ENCODE measurements around the gene PRR22.

The PRR22 gene

DNA sequence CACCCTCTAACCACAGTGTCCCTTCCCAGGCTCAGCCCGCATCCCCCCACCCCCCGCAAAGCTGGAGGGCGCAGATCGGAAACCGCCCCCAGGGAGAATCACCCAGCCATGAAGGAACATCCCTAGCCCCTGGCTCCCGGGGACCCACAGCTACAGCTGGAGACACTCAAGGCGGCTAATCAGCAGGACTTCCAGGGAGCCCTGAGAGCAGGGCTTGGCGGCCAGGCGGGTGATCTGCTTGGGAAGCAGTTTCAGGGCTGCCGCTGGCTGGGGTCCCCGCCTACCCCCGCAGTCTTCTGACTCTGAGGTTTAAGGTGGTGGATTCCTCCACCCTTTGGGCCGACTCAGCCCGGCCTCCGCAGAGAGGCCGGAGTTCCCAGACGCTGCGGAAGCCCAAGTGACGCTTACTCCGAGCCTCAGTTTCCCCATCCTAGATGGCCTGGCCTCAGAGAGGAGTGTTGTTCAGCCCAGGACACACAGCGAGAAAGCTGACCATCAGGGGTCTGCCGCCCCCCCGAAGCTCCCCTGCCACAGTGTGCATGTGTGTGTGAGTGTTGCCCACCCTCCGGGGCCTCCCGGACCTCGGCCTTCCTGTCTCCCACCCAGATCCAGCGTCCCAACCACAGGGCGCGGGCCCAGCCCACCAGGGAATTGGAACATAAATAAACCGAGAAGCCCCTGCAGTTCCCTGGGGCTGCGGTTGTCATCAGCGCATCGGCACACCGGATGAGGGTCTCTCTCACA lies 45.2 kb upstream of the PRR22 start:
- Histone ChIP-seq H3K4me1 (peaks cover 3% of the 10 kb centered on the region), H3K9ac (no peak overlapping the region), H3K79me2 (no peaks in the 10 kb centered on the region), H3K9me3 (ENCODE audit: control insufficient read depth, low read length) (no peaks in the 10 kb centered on the region), H3K27ac (no peak overlapping the region), H3K4me2 (ENCODE audit: low read length) (peak overlapping the region; percentile 74), H3K27me3 (ENCODE audit: control insufficient read depth, insufficient read depth, low read length) (no peaks in the 10 kb centered on the region), H3K36me3 (ENCODE audit: control insufficient read depth, insufficient read depth, low read length) (no peaks in the 10 kb centered on the region), H2AFZ (peak overlapping the region; percentile 93), H3K4me3 (ENCODE audit: low read depth, low read length) (no peak overlapping the region)
- TF ChIP-seq, protein P1, sequence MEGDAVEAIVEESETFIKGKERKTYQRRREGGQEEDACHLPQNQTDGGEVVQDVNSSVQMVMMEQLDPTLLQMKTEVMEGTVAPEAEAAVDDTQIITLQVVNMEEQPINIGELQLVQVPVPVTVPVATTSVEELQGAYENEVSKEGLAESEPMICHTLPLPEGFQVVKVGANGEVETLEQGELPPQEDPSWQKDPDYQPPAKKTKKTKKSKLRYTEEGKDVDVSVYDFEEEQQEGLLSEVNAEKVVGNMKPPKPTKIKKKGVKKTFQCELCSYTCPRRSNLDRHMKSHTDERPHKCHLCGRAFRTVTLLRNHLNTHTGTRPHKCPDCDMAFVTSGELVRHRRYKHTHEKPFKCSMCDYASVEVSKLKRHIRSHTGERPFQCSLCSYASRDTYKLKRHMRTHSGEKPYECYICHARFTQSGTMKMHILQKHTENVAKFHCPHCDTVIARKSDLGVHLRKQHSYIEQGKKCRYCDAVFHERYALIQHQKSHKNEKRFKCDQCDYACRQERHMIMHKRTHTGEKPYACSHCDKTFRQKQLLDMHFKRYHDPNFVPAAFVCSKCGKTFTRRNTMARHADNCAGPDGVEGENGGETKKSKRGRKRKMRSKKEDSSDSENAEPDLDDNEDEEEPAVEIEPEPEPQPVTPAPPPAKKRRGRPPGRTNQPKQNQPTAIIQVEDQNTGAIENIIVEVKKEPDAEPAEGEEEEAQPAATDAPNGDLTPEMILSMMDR (IDR thresholded peaks at IDR 0.05) = no peak

DNA sequence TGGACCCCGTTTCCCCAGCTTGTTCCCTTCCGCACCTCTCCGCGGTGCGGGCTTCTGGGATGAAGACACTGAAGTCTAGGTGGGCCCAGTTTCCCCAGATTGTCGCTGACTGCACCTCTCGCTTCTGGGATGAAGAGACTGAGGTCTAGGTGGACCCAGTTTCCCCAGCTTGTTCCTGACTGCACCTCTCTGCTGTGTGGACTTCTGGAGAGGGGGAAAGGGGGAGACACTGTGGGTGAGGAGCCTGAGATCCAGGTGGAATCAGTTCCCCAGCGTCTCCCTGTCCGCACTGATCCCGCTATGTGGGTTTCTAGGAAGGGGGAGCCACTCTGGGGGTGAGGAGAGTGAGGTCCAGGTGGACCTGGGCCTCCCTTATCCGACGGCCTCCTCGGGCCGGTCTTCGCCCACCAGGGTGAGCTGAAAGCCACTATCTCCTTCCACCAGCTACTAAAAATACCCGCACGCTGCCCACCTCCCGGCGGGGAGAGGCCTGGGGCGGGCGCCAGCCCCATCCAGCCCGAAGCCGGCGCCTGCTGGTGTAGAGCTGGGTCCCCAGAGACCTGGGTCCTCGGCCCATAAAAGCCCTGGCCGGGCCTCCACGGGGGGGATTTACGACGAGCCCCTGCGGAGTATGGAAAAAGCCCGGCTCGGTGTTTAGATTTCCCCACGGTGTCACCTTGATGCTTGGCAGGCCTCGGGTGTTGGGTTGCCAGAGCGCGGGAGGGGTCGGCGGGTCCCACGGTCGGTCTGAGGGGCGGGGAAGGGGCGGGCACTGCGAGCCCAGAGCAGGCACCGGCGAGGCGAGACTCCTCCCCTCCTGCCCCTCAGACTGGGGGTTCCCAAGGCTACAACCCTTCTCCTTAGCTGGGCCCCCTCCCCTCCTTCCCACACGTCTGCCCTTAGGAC lies 44.4 kb upstream of the PRR22 start:
- Histone ChIP-seq H3K4me1 (peaks cover 3% of the 10 kb centered on the region), H3K36me3 (ENCODE audit: control insufficient read depth, insufficient read depth, low read length) (no peaks in the 10 kb centered on the region), H3K79me2 (no peaks in the 10 kb centered on the region), H3K9me3 (ENCODE audit: control insufficient read depth, low read length) (no peaks in the 10 kb centered on the region), H2AFZ (peak overlapping the region; percentile 93), H3K27me3 (ENCODE audit: control insufficient read depth, insufficient read depth, low read length) (no peaks in the 10 kb centered on the region), H3K4me3 (ENCODE audit: low read depth, low read length) (peak overlapping the region; percentile 67), H3K9ac (no peak overlapping the region), H3K27ac (peak overlapping the region; percentile 66), H3K4me2 (ENCODE audit: low read length) (peak overlapping the region; percentile 74)
- TF ChIP-seq, protein P1 (IDR thresholded peaks at IDR 0.05) = no peak

DNA sequence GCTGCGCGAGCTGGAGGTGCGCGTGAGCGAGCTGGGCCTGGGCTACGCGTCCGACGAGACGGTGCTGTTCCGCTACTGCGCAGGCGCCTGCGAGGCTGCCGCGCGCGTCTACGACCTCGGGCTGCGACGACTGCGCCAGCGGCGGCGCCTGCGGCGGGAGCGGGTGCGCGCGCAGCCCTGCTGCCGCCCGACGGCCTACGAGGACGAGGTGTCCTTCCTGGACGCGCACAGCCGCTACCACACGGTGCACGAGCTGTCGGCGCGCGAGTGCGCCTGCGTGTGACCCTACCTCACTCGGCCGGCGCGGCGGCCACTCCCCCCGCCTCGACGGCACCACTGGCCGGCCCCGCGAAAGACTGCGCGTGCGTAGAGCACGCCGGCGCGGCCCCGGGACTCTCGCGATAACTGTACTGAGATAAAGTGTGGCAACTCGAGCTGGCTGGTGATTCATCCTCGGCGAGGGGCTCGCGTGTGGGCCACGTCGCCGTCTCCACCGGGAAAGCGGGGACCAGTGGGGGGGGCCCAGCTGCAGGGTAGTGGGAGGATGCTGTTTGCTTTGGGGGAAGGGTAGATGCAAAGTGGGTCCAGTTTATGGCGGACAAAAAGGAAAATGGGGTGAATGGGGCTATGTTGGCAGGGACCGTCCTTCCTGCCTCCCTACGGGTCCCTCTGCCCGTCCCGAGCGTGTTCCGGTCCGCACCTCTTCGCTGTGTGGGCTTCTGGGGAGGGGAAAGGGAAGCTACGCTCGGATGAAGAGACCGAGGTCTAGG lies 43.5 kb upstream of the PRR22 start:
- Histone ChIP-seq H2AFZ (peak overlapping the region; percentile 93), H3K79me2 (no peaks in the 10 kb centered on the region), H3K9me3 (ENCODE audit: control insufficient read depth, low read length) (no peaks in the 10 kb centered on the region), H3K36me3 (ENCODE audit: control insufficient read depth, insufficient read depth, low read length) (no peaks in the 10 kb centered on the region), H3K4me2 (ENCODE audit: low read length) (peak overlapping the region; percentile 74), H3K4me3 (ENCODE audit: low read depth, low read length) (peak overlapping the region; percentile 67), H3K4me1 (peaks cover 3% of the 10 kb centered on the region), H3K9ac (no peak overlapping the region), H3K27ac (peak overlapping the region; percentile 66), H3K27me3 (ENCODE audit: control insufficient read depth, insufficient read depth, low read length) (no peaks in the 10 kb centered on the region)
- TF ChIP-seq, protein P1 (IDR thresholded peaks at IDR 0.05) = no peak

DNA sequence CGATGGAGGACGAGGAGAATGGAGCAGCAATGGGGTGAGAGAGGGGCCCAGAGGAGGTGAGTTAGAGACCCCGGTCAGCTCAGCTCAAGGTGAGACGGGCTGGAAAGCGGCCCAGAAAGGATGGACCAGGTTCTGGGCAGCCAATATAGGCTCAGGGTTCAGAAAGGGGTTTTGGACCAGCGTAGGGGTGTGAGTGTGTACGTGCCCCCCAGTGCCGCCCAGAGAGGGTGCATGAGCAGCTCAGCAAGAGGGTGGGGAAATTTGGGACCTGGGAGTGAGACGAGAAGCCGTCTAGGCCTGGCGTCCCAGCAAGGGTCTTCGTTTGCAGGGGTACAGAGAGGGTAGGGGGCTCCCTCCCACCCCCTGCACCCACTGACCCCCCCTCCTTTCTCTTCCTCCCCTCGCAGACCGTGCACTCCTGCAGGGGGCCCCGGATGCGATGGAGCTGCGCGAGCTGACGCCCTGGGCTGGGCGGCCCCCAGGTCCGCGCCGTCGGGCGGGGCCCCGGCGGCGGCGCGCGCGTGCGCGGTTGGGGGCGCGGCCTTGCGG lies 42.9 kb upstream of the PRR22 start:
- H3K36me3 ChIP-seq (ENCODE audit: control insufficient read depth, insufficient read depth, low read length) = no peaks in the 10 kb centered on the region
- H3K4me1 ChIP-seq = peaks cover 3% of the 10 kb centered on the region
- H3K27ac ChIP-seq = no peak overlapping the region
- H3K4me3 ChIP-seq (ENCODE audit: low read depth, low read length) = peak overlapping the region; percentile 35
- no peaks in the 10 kb centered on the region for H3K9me3 ChIP-seq (ENCODE audit: control insufficient read depth, low read length)
- H3K27me3 ChIP-seq (ENCODE audit: control insufficient read depth, insufficient read depth, low read length) = no peaks in the 10 kb centered on the region
- no peak overlapping the region for H3K9ac ChIP-seq
- peak overlapping the region; percentile 42 for H2AFZ ChIP-seq
- no peaks in the 10 kb centered on the region for H3K79me2 ChIP-seq
- H3K4me2 ChIP-seq (ENCODE audit: low read length) = peak overlapping the region; percentile 41
- TF ChIP-seq, protein P1 (IDR thresholded peaks at IDR 0.05) = no peak

Measured in parathyroid adenoma (tissue), 2 donors.